ENCODE results near the gene ZBTB32. TPM values are rescaled to one million over a fixed set of nuclear protein-coding genes. Genes with fewer than 3 reads are reported as not detected.

ZBTB32 gene
- total RNA-seq, 1 experiment from 2014 or later: not detected

DNA sequence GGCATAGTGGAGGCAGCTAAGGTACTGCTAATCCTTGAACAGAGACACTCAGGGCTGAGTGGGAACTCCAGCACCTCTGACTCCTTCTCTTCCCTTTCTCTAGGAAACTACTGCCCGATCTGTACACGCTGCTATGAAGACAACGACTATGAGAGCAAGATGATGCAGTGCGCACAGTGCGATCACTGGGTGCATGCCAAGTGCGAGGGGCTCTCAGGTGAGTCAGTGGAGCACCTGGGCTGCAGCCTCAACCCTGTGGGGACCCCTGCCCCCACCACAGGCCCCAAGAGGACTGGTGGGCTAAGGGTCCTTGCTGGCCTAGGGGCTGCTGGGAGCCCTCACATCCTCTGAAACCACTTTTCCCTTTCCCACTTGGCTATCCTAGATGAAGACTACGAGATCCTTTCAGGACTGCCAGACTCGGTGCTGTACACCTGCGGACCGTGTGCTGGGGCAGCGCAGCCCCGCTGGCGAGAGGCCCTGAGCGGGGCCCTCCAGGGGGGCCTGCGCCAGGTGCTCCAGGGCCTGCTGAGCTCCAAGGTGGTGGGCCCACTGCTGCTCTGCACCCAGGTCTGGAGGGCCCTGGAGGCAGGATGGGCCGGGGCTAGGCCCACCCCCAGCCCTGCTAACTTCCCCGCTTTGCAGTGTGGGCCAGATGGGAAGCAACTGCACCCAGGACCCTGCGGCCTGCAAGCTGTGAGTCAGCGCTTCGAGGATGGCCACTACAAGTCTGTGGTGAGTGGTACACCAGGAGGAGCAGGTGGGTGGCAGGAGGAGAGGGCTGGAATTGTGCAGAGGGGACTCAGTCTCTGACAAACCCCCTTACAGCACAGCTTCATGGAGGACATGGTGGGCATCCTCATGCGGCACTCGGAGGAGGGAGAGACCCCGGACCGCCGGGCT, 22.9 kb downstream of the ZBTB32 start:
- TF ChIP-seq EZH2phosphoT487 (IDR thresholded peaks at IDR 0.05; ENCODE audit: borderline replicate concordance, low read length) (no peak), EZH2 (IDR thresholded peaks at IDR 0.05; ENCODE audit: low read length, unreplicated experiment) (no peak)
- TF ChIP-seq, protein P1, sequence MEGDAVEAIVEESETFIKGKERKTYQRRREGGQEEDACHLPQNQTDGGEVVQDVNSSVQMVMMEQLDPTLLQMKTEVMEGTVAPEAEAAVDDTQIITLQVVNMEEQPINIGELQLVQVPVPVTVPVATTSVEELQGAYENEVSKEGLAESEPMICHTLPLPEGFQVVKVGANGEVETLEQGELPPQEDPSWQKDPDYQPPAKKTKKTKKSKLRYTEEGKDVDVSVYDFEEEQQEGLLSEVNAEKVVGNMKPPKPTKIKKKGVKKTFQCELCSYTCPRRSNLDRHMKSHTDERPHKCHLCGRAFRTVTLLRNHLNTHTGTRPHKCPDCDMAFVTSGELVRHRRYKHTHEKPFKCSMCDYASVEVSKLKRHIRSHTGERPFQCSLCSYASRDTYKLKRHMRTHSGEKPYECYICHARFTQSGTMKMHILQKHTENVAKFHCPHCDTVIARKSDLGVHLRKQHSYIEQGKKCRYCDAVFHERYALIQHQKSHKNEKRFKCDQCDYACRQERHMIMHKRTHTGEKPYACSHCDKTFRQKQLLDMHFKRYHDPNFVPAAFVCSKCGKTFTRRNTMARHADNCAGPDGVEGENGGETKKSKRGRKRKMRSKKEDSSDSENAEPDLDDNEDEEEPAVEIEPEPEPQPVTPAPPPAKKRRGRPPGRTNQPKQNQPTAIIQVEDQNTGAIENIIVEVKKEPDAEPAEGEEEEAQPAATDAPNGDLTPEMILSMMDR (conservative IDR thresholded peaks at IDR 0.05; ENCODE audit: low read depth, low read length): no peak
- intact Hi-C loops (cut with micrococcal nuclease): no loop called here
- ATAC-seq (no peak), DNase-seq (no peak)
- Histone ChIP-seq H3K9ac (ENCODE audit: low read length) (no peak overlapping the region), H3K4me1 (ENCODE audit: insufficient read depth, low read length) (no peaks in the 10 kb centered on the region), H4K20me1 (ENCODE audit: low read length) (no peaks in the 10 kb centered on the region), H3K9me3 (ENCODE audit: low read length) (no peaks in the 10 kb centered on the region), H3K27me3 (ENCODE audit: low read length) (no peaks in the 10 kb centered on the region), H3K4me3 (ENCODE audit: low read length) (no peak overlapping the region), H3K27ac (ENCODE audit: low read length) (no peak overlapping the region), H3F3A (ENCODE audit: low read length, unreplicated experiment) (no peaks in the 10 kb centered on the region), H3K9me2 (replicated peaks; ENCODE audit: low read length) (no peaks in the 10 kb centered on the region), H3K79me2 (ENCODE audit: low read length) (no peaks in the 10 kb centered on the region), H3K4me2 (ENCODE audit: low read length) (no peak overlapping the region), H3K36me3 (ENCODE audit: low read depth, low read length) (peaks cover 5% of the 10 kb centered on the region), H2AFZ (ENCODE audit: low read length) (no peak overlapping the region)
- ChIA-PET CTCF (no interaction called here), POLR2A (ENCODE audit: unreplicated experiment) (no interaction called here)
- no TSS peak for BruUV-seq (replicated peaks)

DNA sequence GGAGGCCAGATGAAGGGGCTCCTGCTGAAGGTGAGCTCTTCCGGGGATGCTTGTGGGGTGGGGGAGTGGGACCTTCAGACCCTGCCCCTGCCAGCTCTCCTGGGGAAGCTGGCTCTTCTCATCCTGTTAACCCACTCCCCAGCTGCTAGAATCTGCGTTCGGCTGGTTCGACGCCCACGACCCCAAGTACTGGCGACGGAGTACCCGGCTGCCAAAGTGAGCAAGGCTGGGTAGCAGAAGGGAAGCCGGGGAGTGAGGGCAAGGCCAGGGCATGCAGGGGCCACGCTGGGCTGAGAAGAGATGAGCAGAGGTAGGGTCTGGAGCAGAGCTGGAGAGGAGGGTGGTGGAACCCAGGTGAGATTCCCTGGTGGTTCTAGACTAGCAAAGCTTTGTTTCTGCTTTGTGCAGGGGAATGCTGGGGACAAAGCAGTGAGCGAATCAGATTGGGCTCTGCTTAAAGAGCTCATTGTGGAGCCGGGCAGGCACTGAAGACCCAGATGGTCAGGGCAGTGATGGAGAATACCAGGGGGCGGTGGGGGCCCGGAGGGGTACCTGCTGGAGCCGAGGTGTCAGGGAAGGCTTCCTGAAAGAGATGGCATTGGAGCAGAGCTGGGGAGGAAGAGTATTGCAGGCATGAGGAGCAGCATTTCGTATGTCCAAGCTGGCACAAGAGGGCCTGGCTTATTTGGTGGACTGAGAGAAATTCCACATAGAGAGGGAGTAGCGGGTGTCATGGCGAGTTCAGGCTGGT, 23.8 kb downstream of the ZBTB32 start:
- no peak for ATAC-seq
- no TSS peak for BruUV-seq (replicated peaks)
- no peak for DNase-seq
- no peaks in the 10 kb centered on the region for H3F3A ChIP-seq (ENCODE audit: low read length, unreplicated experiment)
- no peaks in the 10 kb centered on the region for H3K4me1 ChIP-seq (ENCODE audit: insufficient read depth, low read length)
- no peak overlapping the region for H3K9ac ChIP-seq (ENCODE audit: low read length)
- H3K4me3 ChIP-seq (ENCODE audit: low read length): no peak overlapping the region
- CTCF ChIA-PET: no interaction called here
- H3K27me3 ChIP-seq (ENCODE audit: low read length): no peaks in the 10 kb centered on the region
- no peaks in the 10 kb centered on the region for H3K79me2 ChIP-seq (ENCODE audit: low read length)
- H3K9me2 ChIP-seq (replicated peaks; ENCODE audit: low read length): no peaks in the 10 kb centered on the region
- no peak overlapping the region for H3K4me2 ChIP-seq (ENCODE audit: low read length)
- TF ChIP-seq EZH2phosphoT487 (IDR thresholded peaks at IDR 0.05; ENCODE audit: borderline replicate concordance, low read length) (no peak), EZH2 (IDR thresholded peaks at IDR 0.05; ENCODE audit: low read length, unreplicated experiment) (no peak)
- TF ChIP-seq, protein P1 (conservative IDR thresholded peaks at IDR 0.05; ENCODE audit: low read depth, low read length): no peak
- no peaks in the 10 kb centered on the region for H3K9me3 ChIP-seq (ENCODE audit: low read length)
- peaks cover 5% of the 10 kb centered on the region for H3K36me3 ChIP-seq (ENCODE audit: low read depth, low read length)
- H4K20me1 ChIP-seq (ENCODE audit: low read length): no peaks in the 10 kb centered on the region
- H2AFZ ChIP-seq (ENCODE audit: low read length): no peak overlapping the region
- POLR2A ChIA-PET (ENCODE audit: unreplicated experiment): no interaction called here
- intact Hi-C loops (cut with micrococcal nuclease): no loop called here
- H3K27ac ChIP-seq (ENCODE audit: low read length): no peak overlapping the region
